ENCODE data around the gene SKOR1. TPM values are rescaled to one million over a fixed set of nuclear protein-coding genes. Genes with fewer than 3 reads are reported as not detected.
A peak's percentile ranks its signal among the peaks of the same experiment; 100 is the strongest.

Gene SKOR1
- total RNA-seq, result under 1 TPM; 0.31 to 0.95 TPM

- H3K27ac Mint-ChIP-seq, result no peak within 1 kb of the TSS
These were observed at the start of gene SKOR1 for GRCh38 chr15:67824976-67825880. Gene SKOR1, plus strand, starts transcription at chr15:67825509. Its CDS starts 94 bp downstream, at chr15:67825603.

GRCh38 chr15:67775998-67776397 lies 49.3 kb upstream of the SKOR1 start:
- DNase-seq (no peak), ATAC-seq (replicated peaks in 1 of 2) (no peak)
- Mint-ChIP-seq H3K27me3 (ENCODE audit: low read depth) (no peaks in the 10 kb centered on the region), H3K9me3 (no peaks in the 10 kb centered on the region), H3K4me3 (no peak overlapping the region), H3K27ac (no peak overlapping the region), H3K4me1 (ENCODE audit: low read depth) (no peaks in the 10 kb centered on the region), H3K36me3 (ENCODE audit: insufficient read depth in 2 of 2) (no peaks in the 10 kb centered on the region)

More at GRCh38 chr15:67824976-67825880, at the start of gene SKOR1:
- H3K27me3 Mint-ChIP-seq (ENCODE audit: low read depth), result peaks cover 80% of the 10 kb centered on the region
- H3K9me3 Mint-ChIP-seq, result no peaks in the 10 kb centered on the region
- peaks cover 57% of the 10 kb centered on the region for H3K4me1 Mint-ChIP-seq (ENCODE audit: low read depth)
- peak within 1 kb of the TSS; percentile 46 to 85 for H3K4me3 Mint-ChIP-seq
- DNase-seq (peak in 1 of 2 donors; percentile 26), ATAC-seq (replicated peaks in 1 of 2) (no peak)
- peaks cover 0 to 3% of the 10 kb centered on the region in 2 donors for H3K36me3 Mint-ChIP-seq (ENCODE audit: insufficient read depth in 2 of 2)

DNA sequence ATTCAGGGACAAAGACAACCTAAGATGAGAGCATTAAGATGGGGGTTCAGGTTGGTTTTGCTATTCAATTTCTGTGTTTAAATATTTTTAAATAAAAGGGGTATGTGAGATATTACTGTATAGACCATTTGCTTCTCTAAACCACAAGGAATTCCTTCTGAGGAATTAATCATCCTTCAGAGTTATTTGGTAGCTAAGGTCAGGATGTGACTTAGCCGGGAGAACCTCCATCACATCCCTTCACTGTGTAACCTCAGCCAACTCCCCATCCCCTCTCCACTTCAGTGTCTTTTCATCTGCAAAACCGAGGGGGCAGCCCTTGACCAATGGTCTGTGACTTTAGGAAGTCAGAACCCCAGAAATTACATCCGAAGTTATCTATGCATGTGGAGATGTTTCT lies 48.7 kb upstream of the SKOR1 start:
- Mint-ChIP-seq H3K4me3 (no peak overlapping the region), H3K27ac (no peak overlapping the region), H3K36me3 (ENCODE audit: insufficient read depth in 2 of 2) (no peaks in the 10 kb centered on the region), H3K4me1 (ENCODE audit: low read depth) (no peaks in the 10 kb centered on the region), H3K27me3 (ENCODE audit: low read depth) (no peaks in the 10 kb centered on the region), H3K9me3 (no peaks in the 10 kb centered on the region)
- no peak for ATAC-seq (replicated peaks in 1 of 2)
- no peak for DNase-seq

DNA sequence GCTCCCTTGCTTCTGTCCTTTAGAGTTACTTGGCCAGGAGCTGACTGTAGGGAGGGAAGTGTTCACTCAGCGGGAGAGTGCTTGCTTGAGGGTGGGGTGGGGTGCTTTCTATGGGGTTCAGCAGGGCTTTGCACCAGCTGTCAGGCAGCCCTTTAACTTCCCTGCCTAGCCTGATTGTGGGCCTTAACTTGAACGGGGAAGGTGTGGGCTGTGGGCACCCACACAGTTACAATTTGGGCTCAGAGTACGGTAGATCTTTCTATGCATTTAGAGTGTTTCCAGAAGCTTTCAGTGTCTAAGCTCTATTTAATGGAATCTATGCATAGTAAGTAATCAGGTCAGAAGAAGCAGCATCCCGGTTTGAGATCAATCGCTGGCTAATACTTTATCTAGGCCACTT lies 48.2 kb upstream of the SKOR1 start:
- no peak for DNase-seq
- Mint-ChIP-seq H3K27ac (no peak overlapping the region), H3K27me3 (ENCODE audit: low read depth) (no peaks in the 10 kb centered on the region), H3K4me3 (no peak overlapping the region), H3K9me3 (no peaks in the 10 kb centered on the region), H3K4me1 (ENCODE audit: low read depth) (no peaks in the 10 kb centered on the region), H3K36me3 (ENCODE audit: insufficient read depth in 2 of 2) (no peaks in the 10 kb centered on the region)
- no peak for ATAC-seq (replicated peaks in 1 of 2)

DNA sequence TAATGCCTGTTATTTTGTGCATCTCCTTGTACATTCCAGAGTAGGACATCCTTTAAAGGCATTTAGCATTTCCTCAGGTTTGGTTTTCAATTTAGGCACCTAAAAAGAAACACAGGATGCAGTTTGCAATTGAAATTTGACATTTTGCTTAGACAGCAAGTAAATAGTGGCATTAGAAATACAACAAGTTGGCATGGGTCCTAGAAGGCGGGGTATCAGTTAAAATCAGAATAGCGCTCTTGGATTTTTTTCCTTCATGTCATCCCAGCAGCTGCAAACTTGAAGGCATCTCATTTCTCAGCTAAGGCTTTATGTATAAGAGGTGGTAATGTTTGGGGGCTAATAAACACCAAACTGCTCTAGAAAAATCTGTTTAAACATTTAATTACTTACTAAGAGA lies 47.5 kb upstream of the SKOR1 start:
- H3K4me3 Mint-ChIP-seq, result no peak overlapping the region
- H3K9me3 Mint-ChIP-seq, result no peaks in the 10 kb centered on the region
- no peaks in the 10 kb centered on the region for H3K27me3 Mint-ChIP-seq (ENCODE audit: low read depth)
- peaks cover 2% of the 10 kb centered on the region for H3K4me1 Mint-ChIP-seq (ENCODE audit: low read depth)
- H3K27ac Mint-ChIP-seq, result no peak overlapping the region
- DNase-seq (no peak), ATAC-seq (replicated peaks in 1 of 2) (no peak)
- H3K36me3 Mint-ChIP-seq (ENCODE audit: insufficient read depth in 2 of 2), result no peaks in the 10 kb centered on the region

DNA sequence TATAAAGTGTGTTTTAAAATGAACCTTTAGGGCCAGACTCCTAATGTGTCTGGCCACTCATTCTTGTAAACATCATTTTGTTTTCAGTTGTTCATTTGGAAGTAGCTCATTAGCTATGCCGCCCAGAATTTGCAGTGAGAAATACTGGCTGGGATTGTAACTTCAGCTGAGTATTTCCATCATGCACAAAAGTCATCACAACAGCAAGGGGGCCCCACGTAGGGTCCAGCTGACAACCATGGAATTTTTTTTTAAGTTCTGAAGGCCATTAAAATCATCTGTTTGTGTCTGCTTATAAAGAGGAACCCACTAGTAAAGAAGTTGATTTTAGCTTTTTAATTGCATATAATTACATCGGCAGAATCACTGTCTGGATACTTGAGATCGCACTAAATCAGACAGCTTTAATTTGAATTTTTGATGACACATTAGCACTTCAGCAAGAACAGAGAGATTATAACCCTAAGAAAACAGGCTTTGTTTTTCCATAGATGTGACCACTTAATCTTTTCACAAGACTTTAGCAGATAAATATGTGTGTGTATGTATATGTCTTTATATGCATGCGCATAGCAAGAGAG lies 46.3 kb upstream of the SKOR1 start:
- ATAC-seq (replicated peaks in 1 of 2), result no peak
- Mint-ChIP-seq H3K9me3 (no peaks in the 10 kb centered on the region), H3K4me3 (no peak overlapping the region), H3K27me3 (ENCODE audit: low read depth) (no peaks in the 10 kb centered on the region), H3K36me3 (ENCODE audit: insufficient read depth in 2 of 2) (no peaks in the 10 kb centered on the region), H3K27ac (no peak overlapping the region), H3K4me1 (ENCODE audit: low read depth) (peaks cover 15% of the 10 kb centered on the region)
- no peak for DNase-seq

- peaks cover 21% of the 10 kb centered on the region for H3K4me1 Mint-ChIP-seq (ENCODE audit: low read depth)
- no peaks in the 10 kb centered on the region for H3K36me3 Mint-ChIP-seq (ENCODE audit: insufficient read depth in 2 of 2)
- DNase-seq (no peak), ATAC-seq (replicated peaks in 1 of 2) (no peak)
- no peaks in the 10 kb centered on the region for H3K27me3 Mint-ChIP-seq (ENCODE audit: low read depth)
- no peak overlapping the region for H3K27ac Mint-ChIP-seq
- H3K9me3 Mint-ChIP-seq, result no peaks in the 10 kb centered on the region
- H3K4me3 Mint-ChIP-seq, result no peak overlapping the region
These were observed 45.7 kb upstream of the SKOR1 start for GRCh38 chr15:67779549-67780111.

DNA sequence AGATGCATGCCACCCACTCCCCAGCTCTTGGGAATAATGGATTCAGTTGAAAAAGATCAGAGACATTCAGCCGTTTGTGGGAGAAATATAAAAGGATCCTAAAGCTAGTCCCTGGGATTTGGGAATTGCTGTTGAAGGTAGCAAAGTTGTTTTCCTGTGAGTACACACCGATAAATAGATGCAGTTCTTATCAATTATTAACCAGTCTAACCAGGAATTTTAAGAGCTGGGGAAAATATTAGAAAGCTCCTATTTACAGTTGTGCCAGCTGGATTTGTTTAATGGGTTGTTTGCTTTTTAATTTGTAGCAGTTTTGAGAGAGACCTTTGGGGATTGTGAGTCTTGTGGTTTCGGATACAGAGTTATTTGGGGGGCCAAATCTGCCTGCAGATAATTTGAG lies 44.2 kb upstream of the SKOR1 start:
- Mint-ChIP-seq H3K4me1 (ENCODE audit: low read depth) (peaks cover 28% of the 10 kb centered on the region), H3K27ac (no peak overlapping the region), H3K9me3 (no peaks in the 10 kb centered on the region), H3K4me3 (no peak overlapping the region), H3K36me3 (ENCODE audit: insufficient read depth in 2 of 2) (no peaks in the 10 kb centered on the region), H3K27me3 (ENCODE audit: low read depth) (no peaks in the 10 kb centered on the region)
- ATAC-seq (replicated peaks in 1 of 2) (no peak), DNase-seq (no peak)

GRCh38 chr15:67781907-67782690 lies 43.2 kb upstream of the SKOR1 start:
- Mint-ChIP-seq H3K4me1 (ENCODE audit: low read depth) (peaks cover 28% of the 10 kb centered on the region), H3K27ac (no peak overlapping the region), H3K27me3 (ENCODE audit: low read depth) (no peaks in the 10 kb centered on the region), H3K9me3 (no peaks in the 10 kb centered on the region), H3K36me3 (ENCODE audit: insufficient read depth in 2 of 2) (no peaks in the 10 kb centered on the region), H3K4me3 (no peak overlapping the region)
- ATAC-seq (replicated peaks in 1 of 2), result no peak
- DNase-seq, result no peak

- ATAC-seq (replicated peaks in 1 of 2) (no peak), DNase-seq (no peak)
- Mint-ChIP-seq H3K9me3 (no peaks in the 10 kb centered on the region), H3K4me1 (ENCODE audit: low read depth) (peaks cover 28% of the 10 kb centered on the region), H3K27ac (no peak overlapping the region), H3K4me3 (no peak overlapping the region), H3K36me3 (ENCODE audit: insufficient read depth in 2 of 2) (no peaks in the 10 kb centered on the region), H3K27me3 (ENCODE audit: low read depth) (no peaks in the 10 kb centered on the region)
These were observed 42.7 kb upstream of the SKOR1 start for GRCh38 chr15:67782691-67782991.

DNA sequence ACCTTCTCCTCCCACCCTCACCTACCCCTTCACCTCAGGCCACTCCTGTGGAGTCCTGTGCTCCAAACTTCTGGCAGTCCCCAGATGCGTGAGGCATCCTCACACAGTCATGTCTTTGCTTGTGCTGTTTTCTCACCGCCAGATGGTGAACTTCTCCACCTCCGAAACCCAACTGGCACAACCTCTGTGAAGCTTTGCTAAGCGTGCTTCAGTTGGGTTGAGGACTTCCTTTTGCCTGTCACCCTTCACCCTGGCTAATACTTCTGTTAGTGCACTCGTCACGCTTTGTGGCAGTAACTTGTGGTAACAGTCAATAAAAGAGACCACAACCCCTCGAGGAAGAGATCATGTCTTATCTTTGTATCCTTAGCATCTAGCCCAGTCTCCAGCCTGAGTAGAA lies 42.0 kb upstream of the SKOR1 start:
- Mint-ChIP-seq H3K4me3 (no peak overlapping the region), H3K27ac (no peak overlapping the region), H3K36me3 (ENCODE audit: insufficient read depth in 2 of 2) (no peaks in the 10 kb centered on the region), H3K27me3 (ENCODE audit: low read depth) (no peaks in the 10 kb centered on the region), H3K4me1 (ENCODE audit: low read depth) (peaks cover 28% of the 10 kb centered on the region), H3K9me3 (no peaks in the 10 kb centered on the region)
- peak; percentile 17 to 45 for DNase-seq
- peak; percentile 83 to 92 for ATAC-seq (replicated peaks in 1 of 2)

- H3K27me3 Mint-ChIP-seq (ENCODE audit: low read depth), result no peaks in the 10 kb centered on the region
- H3K27ac Mint-ChIP-seq, result no peak overlapping the region
- no peaks in the 10 kb centered on the region for H3K9me3 Mint-ChIP-seq
- H3K4me3 Mint-ChIP-seq, result no peak overlapping the region
- ATAC-seq (replicated peaks in 1 of 2), result no peak
- peaks cover 28% of the 10 kb centered on the region for H3K4me1 Mint-ChIP-seq (ENCODE audit: low read depth)
- H3K36me3 Mint-ChIP-seq (ENCODE audit: insufficient read depth in 2 of 2), result no peaks in the 10 kb centered on the region
- DNase-seq, result no peak
These were observed 41.1 kb upstream of the SKOR1 start for GRCh38 chr15:67784090-67784781.
